Keratinocyte (primary cell): ENCODE results near the gene TOR4A.

Experiments used
- CTCF ChIP-seq, 3 experiments: IDR thresholded peaks in 1 of 3; conservative IDR thresholded peaks in 1 of 3; optimal IDR thresholded peaks in 1 of 3; 2 replicates in 2 of 3; 3 replicates in 1 of 3; pipeline versions ENCODE3 to v1.5.1; 2011; ENCODE audit warnings: low read length in 3 of 3, mild to moderate bottlenecking in 3 of 3, moderate library complexity in 2 of 3, control low read depth in 1 of 3, inconsistent platforms in 1 of 3; ENCODE audit not compliant: insufficient read depth in 2 of 3; ENCODE audit errors: extremely low read depth in 1 of 3
- EZH2 ChIP-seq: IDR thresholded peaks from one replicate; pipeline ENCODE4 v1.6.1; 2012; ENCODE audit warnings: inconsistent platforms, mild to moderate bottlenecking, low read length, moderate library complexity

- TF ChIP-seq CTCF (optimal IDR thresholded peaks at IDR 0.05 in 1 of 3, IDR thresholded peaks at IDR 0.05 in 1 of 3, conservative IDR thresholded peaks at IDR 0.05 in 1 of 3; ENCODE audit: extremely low read depth in 1 of 3, insufficient read depth in 2 of 3, low read length in 3 of 3) (peak in 1 of 3 experiments; percentile 20), EZH2 (peak; percentile 71)
Observed at GRCh38 chr9:137301081-137301947, 23.8 kb downstream of the TOR4A start.
